ENCODE data around the gene ARHGEF28.

Gene ARHGEF28

GRCh38 chr5:73663860-73664240, 37.9 kb downstream of the ARHGEF28 start:
- TF ChIP-seq TAF1 (IDR thresholded peaks at IDR 0.05; ENCODE audit: borderline replicate concordance, insufficient read depth, low read length) (no peak), POLR2AphosphoS5 (IDR thresholded peaks at IDR 0.05; ENCODE audit: low read depth, low read length) (no peak), REST (IDR thresholded peaks at IDR 0.05; ENCODE audit: insufficient read depth in 1 of 2, low read depth in 2 of 2, low read length in 2 of 2) (no peak), SIN3A (IDR thresholded peaks at IDR 0.05; ENCODE audit: borderline replicate concordance, insufficient read depth, low read length) (no peak), FOXP2 (optimal IDR thresholded peaks at IDR 0.05; ENCODE audit: borderline replicate concordance, extremely low read depth, extremely low read length, insufficient read depth) (no peak)

- no peak for TF ChIP-seq POLR2AphosphoS5 (IDR thresholded peaks at IDR 0.05; ENCODE audit: low read depth, low read length)
- no peak for TF ChIP-seq TAF1 (IDR thresholded peaks at IDR 0.05; ENCODE audit: borderline replicate concordance, insufficient read depth, low read length)
- TF ChIP-seq REST (IDR thresholded peaks at IDR 0.05; ENCODE audit: insufficient read depth in 1 of 2, low read depth in 2 of 2, low read length in 2 of 2) = no peak
- no peak for TF ChIP-seq SIN3A (IDR thresholded peaks at IDR 0.05; ENCODE audit: borderline replicate concordance, insufficient read depth, low read length)
- no peak for TF ChIP-seq FOXP2 (optimal IDR thresholded peaks at IDR 0.05; ENCODE audit: borderline replicate concordance, extremely low read depth, extremely low read length, insufficient read depth)
Measured at GRCh38 chr5:73664796-73665195, 38.8 kb downstream of the ARHGEF28 start.

GRCh38 chr5:73666891-73667290, 40.9 kb downstream of the ARHGEF28 start:
- TF ChIP-seq SIN3A (IDR thresholded peaks at IDR 0.05; ENCODE audit: borderline replicate concordance, insufficient read depth, low read length) = no peak
- no peak for TF ChIP-seq REST (IDR thresholded peaks at IDR 0.05; ENCODE audit: insufficient read depth in 1 of 2, low read depth in 2 of 2, low read length in 2 of 2)
- no peak for TF ChIP-seq FOXP2 (optimal IDR thresholded peaks at IDR 0.05; ENCODE audit: borderline replicate concordance, extremely low read depth, extremely low read length, insufficient read depth)
- no peak for TF ChIP-seq POLR2AphosphoS5 (IDR thresholded peaks at IDR 0.05; ENCODE audit: low read depth, low read length)
- no peak for TF ChIP-seq TAF1 (IDR thresholded peaks at IDR 0.05; ENCODE audit: borderline replicate concordance, insufficient read depth, low read length)

- TF ChIP-seq FOXP2 (optimal IDR thresholded peaks at IDR 0.05; ENCODE audit: borderline replicate concordance, extremely low read depth, extremely low read length, insufficient read depth) = no peak
- no peak for TF ChIP-seq REST (IDR thresholded peaks at IDR 0.05; ENCODE audit: insufficient read depth in 1 of 2, low read depth in 2 of 2, low read length in 2 of 2)
- TF ChIP-seq TAF1 (IDR thresholded peaks at IDR 0.05; ENCODE audit: borderline replicate concordance, insufficient read depth, low read length) = no peak
- no peak for TF ChIP-seq SIN3A (IDR thresholded peaks at IDR 0.05; ENCODE audit: borderline replicate concordance, insufficient read depth, low read length)
- no peak for TF ChIP-seq POLR2AphosphoS5 (IDR thresholded peaks at IDR 0.05; ENCODE audit: low read depth, low read length)
Measured at GRCh38 chr5:73668017-73668416, 42.0 kb downstream of the ARHGEF28 start.
